Smooth muscle cell (in vitro differentiated cells): ENCODE measurements around the gene ANKFY1. TPM values are rescaled to one million over a fixed set of nuclear protein-coding genes. Genes with fewer than 3 reads are reported as not detected.

ENCODE experiments used
- DNase-seq: peaks from one replicate; lab custom pipeline; 2025; ENCODE audit not compliant: unreplicated experiment; lab: John Stamatoyannopoulos, UW
- H2AFZ ChIP-seq: fragments of 200-600 bp; sonication (generic); 2 replicates; pipeline ENCODE4 v1.6.0; 2016; ENCODE audit warnings: antibody characterized with exemption, low read depth, mild to moderate bottlenecking
- H3F3A ChIP-seq: fragments of 200-600 bp; sonication (generic); 2 replicates; pipeline ENCODE4 v1.6.0; 2017; ENCODE audit warnings: antibody characterized with exemption, low read depth
- H3K27ac ChIP-seq: fragments of 200-600 bp; sonication (generic); 2 replicates; pipeline ENCODE4 v1.5.1; 2016; ENCODE audit warnings: low read depth, mild to moderate bottlenecking
- H3K27me3 ChIP-seq: fragments of 200-600 bp; sonication (generic); 2 replicates; pipeline ENCODE4 v1.6.1; 2016; ENCODE audit warnings: low read depth, mild to moderate bottlenecking
- H3K36me3 ChIP-seq: fragments of 200-600 bp; sonication (generic); 2 replicates; pipeline ENCODE4 v1.5.1; 2016; ENCODE audit warnings: low read depth
- H3K4me1 ChIP-seq: fragments of 200-600 bp; sonication (generic); 2 replicates; pipeline ENCODE4 v1.5.1; 2016; ENCODE audit warnings: low read depth
- H3K4me2 ChIP-seq: fragments of 200-600 bp; sonication (generic); 2 replicates; pipeline ENCODE4 v1.6.0; 2016; ENCODE audit warnings: mild to moderate bottlenecking
- H3K4me3 ChIP-seq: fragments of 200-600 bp; sonication (generic); 2 replicates; pipeline ENCODE4 v1.5.1; 2016; ENCODE audit warnings: mild to moderate bottlenecking
- H3K79me2 ChIP-seq: fragments of 200-600 bp; sonication (generic); 2 replicates; pipeline ENCODE4 v1.6.0; 2016; ENCODE audit warnings: low read depth, mild to moderate bottlenecking
- H3K9ac ChIP-seq: fragments of 200-600 bp; sonication (generic); 2 replicates; pipeline ENCODE4 v1.6.0; 2016; ENCODE audit warnings: low read depth
- H3K9me3 ChIP-seq: fragments of 200-600 bp; sonication (generic); replicated peaks from 2 replicates; pipeline ENCODE4 v1.5.1; 2016; ENCODE audit warnings: low read depth
- H4K20me1 ChIP-seq: fragments of 200-600 bp; sonication (generic); 2 replicates; pipeline ENCODE4 v1.6.0; 2016; ENCODE audit warnings: low read depth
- CTCF ChIP-seq: fragments of 200-600 bp; sonication (generic); IDR thresholded peaks from 2 replicates; pipeline ENCODE4 v1.5.1; 2017; ENCODE audit warnings: borderline replicate concordance, mild to moderate bottlenecking, antibody characterized with exemption; ENCODE audit not compliant: insufficient read depth, poor library complexity, severe bottlenecking
- WGBS: methylation state at CpG from one replicate; pipeline ENCODE4 v1.1.7; 2016; ENCODE audit warnings: low lambda C conversion rate; 5-methylcytosine and 5-hydroxymethylcytosine counted together
- polyA plus RNA-seq: library from polyadenylated mRNA; unstranded; fragments of >200 nt; fragmentation: Nextera tagmentation; extraction: Ambion mirVana; gene quantifications from 2 replicates; pipeline ENCODE4 v1.2.1, GENCODE V29; 2016
- total RNA-seq: library from RNA; depleted of rRNA; stranded (reverse); fragments of >200 nt; gene quantifications from 2 replicates; pipeline ENCODE4 v1.2.3, GENCODE V29; 2014

The ANKFY1 gene
- total and polyA plus RNA-seq, 2 experiments from 2014 or later = 11.5 to 26.3 TPM

GRCh38 chr17:4167786-4168185 lies 96.0 kb downstream of the ANKFY1 start:
- Histone ChIP-seq H3K27me3 (peaks cover 9% of the 10 kb centered on the region), H3K4me3 (no peak overlapping the region), H3K9ac (no peak overlapping the region), H3K27ac (no peak overlapping the region), H3F3A (peaks cover 7% of the 10 kb centered on the region), H3K4me2 (no peak overlapping the region), H2AFZ (no peak overlapping the region), H4K20me1 (peaks cover 57% of the 10 kb centered on the region), H3K79me2 (no peaks in the 10 kb centered on the region), H3K36me3 (peaks cover 22% of the 10 kb centered on the region), H3K4me1 (no peaks in the 10 kb centered on the region), H3K9me3 (no peaks in the 10 kb centered on the region)
- no peak for TF ChIP-seq CTCF
- WGBS = 97% methylated on average over 12 of the region's 12 CpGs
- no peak for DNase-seq

GRCh38 chr17:4166419-4166818 lies 97.4 kb downstream of the ANKFY1 start:
- no peak overlapping the region for H3K9ac ChIP-seq
- no peak overlapping the region for H3K4me3 ChIP-seq
- TF ChIP-seq CTCF = no peak
- H3K27ac ChIP-seq = no peak overlapping the region
- H3F3A ChIP-seq = peaks cover 10% of the 10 kb centered on the region
- H3K9me3 ChIP-seq = no peaks in the 10 kb centered on the region
- peaks cover 71% of the 10 kb centered on the region for H4K20me1 ChIP-seq
- H3K36me3 ChIP-seq = peaks cover 16% of the 10 kb centered on the region
- no peaks in the 10 kb centered on the region for H3K79me2 ChIP-seq
- no peak for DNase-seq
- no peak overlapping the region for H3K4me2 ChIP-seq
- H3K4me1 ChIP-seq = peaks cover 10% of the 10 kb centered on the region
- H3K27me3 ChIP-seq = peaks cover 9% of the 10 kb centered on the region
- 97% methylated on average over 8 of the region's 8 CpGs for WGBS
- no peak overlapping the region for H2AFZ ChIP-seq

GRCh38 chr17:4165301-4166010 lies 98.3 kb downstream of the ANKFY1 start:
- Histone ChIP-seq H3K27me3 (peaks cover 9% of the 10 kb centered on the region), H3K4me1 (peaks cover 15% of the 10 kb centered on the region)
- 95% methylated on average over 10 of the region's 10 CpGs for WGBS

More at GRCh38 chr17:4165301-4166010, 98.3 kb downstream of the ANKFY1 start:
- Histone ChIP-seq H3K9ac (no peak overlapping the region), H3K9me3 (no peaks in the 10 kb centered on the region), H4K20me1 (peaks cover 81% of the 10 kb centered on the region), H3K4me2 (no peak overlapping the region), H3K79me2 (no peaks in the 10 kb centered on the region), H3F3A (peaks cover 18% of the 10 kb centered on the region), H3K27ac (no peak overlapping the region), H3K36me3 (peaks cover 16% of the 10 kb centered on the region), H2AFZ (no peak overlapping the region), H3K4me3 (no peak overlapping the region)
- no peak for DNase-seq
- TF ChIP-seq CTCF = no peak
